HG03571 (cell line): ENCODE results near the gene AHNAK.
"Not testable (repeated sequence)": the region's sequence is repeated elsewhere in the genome, so short reads cannot be mapped to it uniquely, and the experiment has no call there.

Experiments
- ATAC-seq: cut with Tn5 transposase; IDR thresholded peaks from one replicate; pipeline ENCODE4 v1.9.1; 2021; ENCODE audit not compliant: unreplicated experiment

Gene AHNAK

GRCh38 chr11:62573592-62574362 is 27.2 kb upstream of the AHNAK start, which contains the start of gene EEF1G:
EEF1G (minus strand) TSS chr11:62573891; CDS start chr11:62573842, 49 bp downstream.
- peak; percentile 80 for ATAC-seq

- ATAC-seq, result no peak
Measured at GRCh38 chr11:62573006-62573591, 26.5 kb upstream of the AHNAK start.

GRCh38 chr11:62572431-62572830 is 25.8 kb upstream of the AHNAK start:
- ATAC-seq, result no peak

- not testable (repeated sequence) for ATAC-seq
Measured at GRCh38 chr11:62571493-62571892, 24.9 kb upstream of the AHNAK start.

- ATAC-seq, result not testable (repeated sequence)
Measured at GRCh38 chr11:62570903-62571302, 24.3 kb upstream of the AHNAK start.

GRCh38 chr11:62569611-62570010 is 23.0 kb upstream of the AHNAK start:
- no peak for ATAC-seq

GRCh38 chr11:62567018-62567633 is 20.5 kb upstream of the AHNAK start:
- no peak for ATAC-seq

GRCh38 chr11:62566247-62566646 is 19.6 kb upstream of the AHNAK start:
- no peak for ATAC-seq

- ATAC-seq, result no peak
Measured at GRCh38 chr11:62565100-62565802, 18.6 kb upstream of the AHNAK start.

GRCh38 chr11:62561677-62562230 is 15.1 kb upstream of the AHNAK start:
- not testable (repeated sequence) for ATAC-seq

GRCh38 chr11:62560566-62561103 is 14.0 kb upstream of the AHNAK start:
- no peak for ATAC-seq

- ATAC-seq, result not testable (repeated sequence)
Measured at GRCh38 chr11:62559626-62560025, 13.0 kb upstream of the AHNAK start.

GRCh38 chr11:62559204-62559603 is 12.6 kb upstream of the AHNAK start:
- ATAC-seq, result no peak

GRCh38 chr11:62558669-62559068 is 12.1 kb upstream of the AHNAK start:
- no peak for ATAC-seq

- ATAC-seq, result no peak
Measured at GRCh38 chr11:62556875-62557631, 10.4 kb upstream of the AHNAK start.

- peak; percentile 32 for ATAC-seq
Measured at GRCh38 chr11:62556108-62556874, 9.7 kb upstream of the AHNAK start.

- peak; percentile 27 for ATAC-seq
Measured at GRCh38 chr11:62555464-62556107, 9.0 kb upstream of the AHNAK start.

GRCh38 chr11:62554387-62555167 is 8.0 kb upstream of the AHNAK start:
- no peak for ATAC-seq
